PC-9 (cell line): ENCODE results near the gene GALE.

Experiments
- EZH2 ChIP-seq: fragments of 200-600 bp; sonication (generic); IDR thresholded peaks from 2 replicates; pipeline ENCODE4 v1.8.0; 2017; ENCODE audit warnings: antibody characterized with exemption, low read depth
- TF ChIP-seq, protein P1 (sequence below): fragments of 200-600 bp; sonication (generic); conservative IDR thresholded peaks from 2 replicates; pipeline ENCODE4 v1.6.1; 2017; ENCODE audit warnings: mixed run types, antibody characterized with exemption, mild to moderate bottlenecking, moderate library complexity

DNA sequence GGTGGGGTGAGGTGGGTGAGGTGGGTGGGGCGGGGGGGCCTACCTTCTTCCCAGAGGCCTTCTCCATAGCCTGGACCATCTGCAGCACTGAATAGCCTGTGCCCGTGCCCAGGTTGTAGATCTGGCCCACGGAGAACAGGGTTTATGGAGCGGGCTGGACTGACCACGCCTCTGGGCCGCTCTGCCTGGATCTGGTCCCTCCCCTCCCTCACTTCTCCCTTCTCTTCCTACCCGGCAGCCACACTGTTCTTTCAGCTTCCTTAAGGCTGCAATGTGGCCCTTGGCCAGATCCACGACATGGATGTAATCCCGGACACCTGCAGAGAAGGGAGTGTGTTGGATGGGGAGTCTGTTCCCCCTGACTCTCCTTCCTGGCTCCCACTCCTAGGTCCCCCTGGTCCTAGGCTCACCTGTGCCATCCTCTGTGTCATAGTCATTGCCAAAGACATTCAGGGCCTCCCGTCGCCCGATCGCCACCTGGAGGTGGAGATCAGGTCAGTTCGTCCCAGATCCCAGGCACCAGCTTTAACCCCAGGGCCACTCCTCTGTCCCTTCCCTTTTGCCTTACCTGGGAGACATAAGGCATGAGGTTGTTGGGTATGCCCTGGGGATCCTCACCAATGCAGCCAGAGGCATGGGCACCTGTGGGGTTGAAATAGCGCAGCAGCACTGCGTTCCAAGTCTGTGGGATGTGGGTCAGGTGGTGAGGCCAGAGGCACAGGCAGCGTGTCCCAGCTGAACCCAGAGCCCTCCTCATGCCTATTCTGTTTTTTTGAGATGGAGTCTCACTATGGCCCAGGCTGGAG is 3.9 kb downstream of the GALE start:
- TF ChIP-seq, protein P1, sequence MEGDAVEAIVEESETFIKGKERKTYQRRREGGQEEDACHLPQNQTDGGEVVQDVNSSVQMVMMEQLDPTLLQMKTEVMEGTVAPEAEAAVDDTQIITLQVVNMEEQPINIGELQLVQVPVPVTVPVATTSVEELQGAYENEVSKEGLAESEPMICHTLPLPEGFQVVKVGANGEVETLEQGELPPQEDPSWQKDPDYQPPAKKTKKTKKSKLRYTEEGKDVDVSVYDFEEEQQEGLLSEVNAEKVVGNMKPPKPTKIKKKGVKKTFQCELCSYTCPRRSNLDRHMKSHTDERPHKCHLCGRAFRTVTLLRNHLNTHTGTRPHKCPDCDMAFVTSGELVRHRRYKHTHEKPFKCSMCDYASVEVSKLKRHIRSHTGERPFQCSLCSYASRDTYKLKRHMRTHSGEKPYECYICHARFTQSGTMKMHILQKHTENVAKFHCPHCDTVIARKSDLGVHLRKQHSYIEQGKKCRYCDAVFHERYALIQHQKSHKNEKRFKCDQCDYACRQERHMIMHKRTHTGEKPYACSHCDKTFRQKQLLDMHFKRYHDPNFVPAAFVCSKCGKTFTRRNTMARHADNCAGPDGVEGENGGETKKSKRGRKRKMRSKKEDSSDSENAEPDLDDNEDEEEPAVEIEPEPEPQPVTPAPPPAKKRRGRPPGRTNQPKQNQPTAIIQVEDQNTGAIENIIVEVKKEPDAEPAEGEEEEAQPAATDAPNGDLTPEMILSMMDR = no peak
- no peak for TF ChIP-seq EZH2
